HG03025 (cell line): ENCODE results near the gene GJA9.
"Not testable (repeated sequence)": the region's sequence is repeated elsewhere in the genome, so short reads cannot be mapped to it uniquely, and the experiment has no call there.

ENCODE experiments used
- ATAC-seq: cut with Tn5 transposase; IDR thresholded peaks from one replicate; pipeline ENCODE4 v1.9.1; 2021; ENCODE audit warnings: mild to moderate bottlenecking, moderate library complexity; ENCODE audit not compliant: unreplicated experiment, low FRiP score

The GJA9 gene

GRCh38 chr1:38875811-38876210 lies 5.6 kb downstream of the GJA9 start:
- ATAC-seq, result no peak

- peak; percentile 92 for ATAC-seq
These were observed 8.1 kb downstream of the GJA9 start, which contains the start of gene MYCBP for GRCh38 chr1:38873027-38873969. Gene MYCBP (minus strand): TSS chr1:38873348. CDS start chr1:38873305, 43 bp downstream.

GRCh38 chr1:38872401-38873026 lies 8.9 kb downstream of the GJA9 start:
- ATAC-seq, result peak; percentile 27

GRCh38 chr1:38870996-38871395 lies 10.4 kb downstream of the GJA9 start:
- no peak for ATAC-seq

GRCh38 chr1:38867208-38867607 lies 14.2 kb downstream of the GJA9 start:
- ATAC-seq, result no peak

GRCh38 chr1:38865112-38865715 lies 16.2 kb downstream of the GJA9 start:
- ATAC-seq, result no peak

- no peak for ATAC-seq
These were observed 21.0 kb downstream of the GJA9 start for GRCh38 chr1:38860454-38860795.

- peak; percentile 93 for ATAC-seq
These were observed 21.6 kb downstream of the GJA9 start, which contains the start of gene RRAGC for GRCh38 chr1:38859561-38860453. Gene RRAGC (minus strand): TSS chr1:38859772. CDS start chr1:38859646, 126 bp downstream.

- ATAC-seq, result peak; percentile 34
These were observed 22.4 kb downstream of the GJA9 start for GRCh38 chr1:38858833-38859560.

GRCh38 chr1:38852780-38853179 lies 28.6 kb downstream of the GJA9 start:
- ATAC-seq, result no peak

- no peak for ATAC-seq
These were observed 33.3 kb downstream of the GJA9 start for GRCh38 chr1:38848071-38848470.

- no peak for ATAC-seq
These were observed 35.2 kb downstream of the GJA9 start for GRCh38 chr1:38846210-38846609.

GRCh38 chr1:38845088-38845487 lies 36.3 kb downstream of the GJA9 start:
- not testable (repeated sequence) for ATAC-seq

GRCh38 chr1:38840281-38840680 lies 41.1 kb downstream of the GJA9 start:
- ATAC-seq, result no peak

- no peak for ATAC-seq
These were observed 42.0 kb downstream of the GJA9 start for GRCh38 chr1:38839363-38839762.

GRCh38 chr1:38836316-38836715 lies 45.1 kb downstream of the GJA9 start:
- ATAC-seq, result not testable (repeated sequence)

GRCh38 chr1:38834937-38835827 lies 46.2 kb downstream of the GJA9 start:
- ATAC-seq, result no peak

GRCh38 chr1:38834221-38834782 lies 47.1 kb downstream of the GJA9 start:
- no peak for ATAC-seq
